Activated CD8-positive, alpha-beta memory T cell treated with anti-CD3 and anti-CD28 coated beads for 4 hours (primary cell): ENCODE measurements around the gene ZFP62.
A peak's percentile ranks its signal among the peaks of the same experiment; 100 is the strongest.
"Not testable (repeated sequence)": the region's sequence is repeated elsewhere in the genome, so short reads cannot be mapped to it uniquely, and the experiment has no call there.

Experiments used
- DNase-seq, 2 donors: peaks; one replicate each; pipeline ENCODE4 v3.0.0-alpha.2; 2020; ENCODE audit warnings: low read depth in 2 of 2

ZFP62 gene

DNA sequence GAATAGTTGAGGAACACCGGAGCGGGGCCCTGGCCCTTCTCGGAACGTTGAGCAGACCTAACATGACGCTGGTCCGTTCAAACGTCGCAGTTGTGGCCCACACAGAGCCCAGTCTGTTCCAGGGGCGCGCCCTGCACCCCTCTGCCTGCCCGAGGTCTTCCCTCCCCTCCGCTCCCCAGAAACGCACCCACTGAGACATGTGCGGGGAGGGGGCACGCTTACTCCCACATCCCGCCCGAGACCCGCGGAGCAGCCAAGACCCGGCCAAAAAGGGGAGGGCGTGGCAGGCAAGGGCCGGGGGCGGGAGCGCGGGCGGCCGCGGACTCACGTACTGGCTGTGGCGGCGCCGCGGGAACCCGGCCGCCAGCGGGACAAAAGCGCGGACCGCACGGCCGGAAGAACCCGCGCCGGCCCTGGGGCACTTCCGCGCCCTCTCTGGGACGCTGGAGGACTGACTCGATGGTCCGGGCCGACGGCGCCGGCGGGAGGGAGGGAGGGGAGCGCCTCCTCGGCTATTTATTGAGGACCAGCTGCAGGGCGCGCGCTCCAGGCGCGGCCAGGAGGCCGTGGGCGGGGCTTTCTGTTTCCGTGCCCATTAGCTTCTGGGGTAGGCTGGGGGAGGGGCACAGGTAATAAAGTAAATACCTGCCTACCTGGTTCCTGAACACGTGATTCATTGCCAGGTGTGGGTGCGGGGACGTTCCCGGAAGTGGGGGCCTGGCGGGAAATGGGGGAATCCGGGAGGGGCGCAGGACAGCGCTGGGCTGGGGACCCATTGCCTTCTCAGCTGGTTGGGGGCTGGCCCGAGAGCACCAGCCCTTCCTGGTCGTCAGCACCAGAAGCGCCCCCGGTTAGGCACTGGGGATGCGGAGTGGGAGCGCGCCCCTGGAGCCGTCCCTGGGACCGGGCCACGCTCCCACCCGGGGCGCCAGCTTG lies at the start of gene ZFP62:
Gene ZFP62 (minus strand): TSS at position 390 of the 936 bp plus-strand sequence. CDS start 57 bp downstream, at position 333.
- peak; percentile 72 for DNase-seq

DNA sequence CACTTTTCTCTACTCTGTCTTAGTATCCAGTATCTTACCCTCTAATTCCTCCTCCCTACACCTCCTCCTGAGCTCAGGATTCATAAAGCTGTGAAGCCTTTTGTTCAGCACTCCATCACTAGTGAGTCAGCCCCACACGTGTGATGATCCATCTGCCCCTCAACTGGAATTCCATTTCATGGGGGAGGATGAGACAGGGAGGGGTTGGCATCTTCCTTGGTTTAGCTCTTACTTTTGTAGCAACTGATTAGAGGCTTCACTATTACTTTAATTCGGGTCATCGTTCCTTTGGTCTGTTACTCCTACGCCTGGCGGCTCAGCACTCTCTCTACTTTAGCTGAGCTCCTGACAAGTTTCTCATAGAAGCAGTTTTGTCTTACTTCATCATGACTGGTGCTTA lies 49.7 kb upstream of the ZFP62 start:
- DNase-seq: no peak

DNA sequence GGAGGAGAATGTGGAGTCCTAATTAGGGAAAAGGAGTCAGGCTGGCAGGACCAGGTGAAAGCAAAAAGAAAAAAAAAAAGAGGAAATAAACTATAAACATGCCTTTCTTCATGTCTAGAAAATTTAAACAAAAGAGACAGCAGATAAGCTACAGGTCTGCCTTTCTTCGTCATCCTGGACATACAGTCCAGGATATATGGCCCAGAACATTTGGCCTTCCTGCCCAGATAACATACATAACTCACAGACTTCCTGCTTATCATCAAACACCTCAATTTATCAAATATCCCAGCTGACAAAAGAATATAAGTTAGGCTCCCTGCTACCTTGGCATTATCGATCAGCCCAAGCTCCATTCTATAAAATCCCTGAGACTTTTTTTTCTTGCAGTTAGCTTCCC lies 49.1 kb upstream of the ZFP62 start:
- DNase-seq: no peak

DNA sequence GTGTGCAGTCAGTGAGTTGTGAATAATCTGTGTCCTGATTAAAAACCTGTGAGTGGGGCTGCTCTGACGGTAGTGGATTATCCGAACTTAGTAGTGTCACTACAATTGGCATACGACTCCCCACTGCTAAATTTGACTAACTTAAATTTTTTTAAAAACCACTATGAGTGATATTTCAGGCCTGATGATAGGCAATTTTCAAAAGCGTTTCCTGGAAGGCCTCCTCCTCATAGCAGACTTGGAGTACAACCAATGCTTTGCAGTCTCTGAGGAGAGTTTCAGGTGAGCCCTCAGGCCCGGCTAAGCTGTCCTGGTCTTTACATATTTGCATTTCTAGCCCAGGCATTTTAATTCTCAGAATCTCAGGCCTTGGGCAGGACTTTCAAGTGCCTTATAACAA lies 48.7 kb upstream of the ZFP62 start:
- DNase-seq: no peak

DNA sequence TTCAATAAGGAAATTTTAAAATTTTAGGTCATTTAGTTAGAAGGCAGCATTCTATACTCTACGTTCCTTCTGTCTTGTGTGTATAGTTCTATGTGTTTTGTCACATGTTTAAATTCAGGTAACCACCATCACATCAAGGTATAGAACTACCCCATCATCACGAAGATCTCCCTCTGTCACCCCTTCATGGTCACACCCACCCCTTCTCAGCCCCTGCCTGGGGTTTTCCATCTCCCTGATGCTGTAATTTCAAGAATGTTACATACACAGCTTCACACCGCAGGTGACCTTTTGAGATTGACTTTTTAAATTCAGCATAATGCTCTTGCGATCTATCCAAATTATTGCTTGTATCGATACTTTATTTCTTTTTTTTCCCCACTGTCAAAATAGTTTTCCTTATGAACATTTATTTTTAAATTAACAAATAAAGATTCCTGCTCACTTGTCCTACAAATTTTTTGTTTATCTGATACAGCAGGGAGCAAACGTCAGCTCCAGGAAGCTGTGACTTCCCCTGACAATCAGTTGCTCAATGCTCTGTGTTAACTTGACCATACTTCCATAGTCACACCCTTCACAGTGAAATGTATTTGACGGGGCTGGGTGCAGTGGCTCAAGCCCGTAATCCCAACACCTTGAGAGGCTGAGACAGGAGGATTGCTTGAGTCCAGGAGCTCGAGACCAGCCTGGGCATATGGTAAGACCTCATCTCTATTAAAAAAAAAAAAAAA lies 48.1 kb upstream of the ZFP62 start:
- DNase-seq: no peak

DNA sequence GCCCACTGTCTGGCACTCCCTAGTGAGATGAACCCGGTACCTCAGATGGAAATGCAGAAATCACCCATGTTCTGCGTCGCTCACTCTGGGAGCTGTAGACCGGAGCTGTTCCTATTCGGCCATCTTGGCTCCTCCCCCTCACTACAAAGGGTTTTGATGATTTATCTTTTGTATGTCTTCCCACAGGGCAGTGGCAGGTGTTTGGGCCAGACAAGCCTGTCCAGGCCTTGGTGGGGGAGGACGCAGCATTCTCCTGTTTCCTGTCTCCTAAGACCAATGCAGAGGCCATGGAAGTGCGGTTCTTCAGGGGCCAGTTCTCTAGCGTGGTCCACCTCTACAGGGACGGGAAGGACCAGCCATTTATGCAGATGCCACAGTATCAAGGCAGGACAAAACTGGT lies 47.3 kb upstream of the ZFP62 start:
- no peak for DNase-seq

DNA sequence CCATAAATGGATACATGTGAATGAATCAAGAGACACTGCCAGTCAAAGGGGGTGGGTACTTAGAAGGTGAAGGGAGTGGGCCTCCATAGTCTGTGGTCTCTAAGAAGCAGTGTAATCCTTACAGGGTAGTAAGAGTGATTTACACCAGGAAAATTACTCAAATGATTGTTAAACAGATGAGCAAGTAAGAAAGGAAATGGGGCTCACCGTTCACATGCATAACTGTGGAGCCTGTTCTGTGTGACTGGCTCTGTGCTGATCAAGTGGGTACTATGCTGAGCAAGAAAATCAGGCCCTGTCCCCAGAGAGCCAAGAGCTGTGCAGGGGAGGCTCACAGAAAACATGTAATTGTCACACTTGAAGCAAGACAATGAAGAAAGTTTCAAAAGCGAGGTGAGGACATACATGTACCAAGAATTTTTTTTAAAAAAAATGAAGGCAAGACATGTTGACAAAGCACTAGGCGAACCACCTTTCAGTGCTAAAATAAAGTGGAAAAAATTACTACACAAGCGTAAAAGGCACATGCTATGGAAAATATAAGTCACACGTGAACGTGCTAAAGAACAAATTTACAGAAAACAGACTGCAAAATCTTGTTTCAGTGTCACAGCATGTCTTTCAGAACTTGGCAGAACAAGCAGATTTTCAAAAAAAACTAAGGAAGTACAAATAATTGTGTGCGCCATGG lies 40.4 kb upstream of the ZFP62 start:
- DNase-seq: no peak

DNA sequence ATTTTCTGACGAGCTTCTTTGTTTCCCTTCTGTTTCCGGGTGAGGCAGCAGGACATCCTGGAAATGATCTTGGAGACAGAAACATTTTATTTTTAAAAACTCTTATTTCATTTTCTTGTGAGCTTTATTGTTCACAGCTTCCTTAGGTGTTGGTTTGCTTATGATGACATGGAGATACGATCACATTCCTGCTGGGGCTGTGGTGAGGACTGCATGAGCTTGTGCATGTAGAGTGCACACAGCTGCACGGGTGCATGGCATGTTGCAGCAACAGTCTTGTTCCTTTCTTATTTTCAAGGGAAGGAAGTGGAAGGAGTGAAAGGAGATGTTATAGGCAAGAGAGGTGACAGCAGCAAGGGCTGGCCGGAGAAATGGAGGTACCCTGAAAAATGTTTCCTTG lies 39.1 kb upstream of the ZFP62 start:
- no peak for DNase-seq

DNA sequence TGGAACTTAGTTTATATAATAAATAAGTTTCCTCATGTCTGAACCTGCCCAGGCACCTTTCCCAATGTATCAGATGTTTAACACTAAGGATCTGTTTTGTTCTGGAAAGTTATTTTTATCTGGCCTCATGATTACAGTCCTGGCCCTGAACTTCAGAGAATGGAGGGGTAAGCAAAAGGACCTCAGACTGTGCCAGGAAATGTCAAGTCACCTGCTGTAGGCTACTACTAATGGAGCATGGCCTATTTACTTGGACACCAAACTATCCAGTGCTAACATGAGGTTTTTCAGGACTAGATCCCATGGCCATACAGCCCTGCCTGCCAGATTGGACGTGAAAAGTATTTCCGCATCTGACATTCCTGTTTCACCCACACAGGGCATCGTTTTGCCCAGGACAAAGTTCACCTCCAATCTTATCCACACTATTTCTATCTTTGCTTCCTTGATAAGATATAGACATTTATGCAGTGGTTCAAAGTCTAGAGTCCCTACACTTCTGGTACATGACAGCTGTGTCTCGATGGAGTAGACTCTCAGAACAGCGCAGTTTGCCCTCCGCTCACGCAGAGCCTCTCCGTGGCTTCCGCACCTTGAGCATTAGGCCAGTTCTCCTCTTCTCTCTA lies 37.7 kb upstream of the ZFP62 start, which contains the start of gene BTNL8:
Gene BTNL8 (plus strand): TSS at position 539 of the 626 bp plus-strand sequence. CDS start 152 bp downstream, outside the sequence.
- DNase-seq: no peak

DNA sequence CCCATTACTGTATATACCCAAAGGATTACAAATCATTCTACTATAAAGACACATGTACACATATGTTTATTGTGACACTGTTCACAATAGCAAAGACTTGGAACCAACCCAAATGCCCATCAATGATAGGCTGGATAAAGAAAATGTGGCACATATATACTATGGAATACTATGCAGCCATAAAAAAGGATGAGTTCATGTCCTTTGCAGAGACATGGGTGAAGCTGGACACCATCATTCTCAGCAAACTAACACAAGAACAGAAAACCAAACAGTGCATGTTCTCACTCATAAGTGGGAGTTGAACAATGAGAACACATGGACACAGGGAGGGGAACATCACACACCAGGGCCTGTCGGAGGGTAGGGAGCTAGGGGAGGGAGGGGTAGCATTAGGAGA lies 34.3 kb upstream of the ZFP62 start:
- DNase-seq: not testable (repeated sequence)

DNA sequence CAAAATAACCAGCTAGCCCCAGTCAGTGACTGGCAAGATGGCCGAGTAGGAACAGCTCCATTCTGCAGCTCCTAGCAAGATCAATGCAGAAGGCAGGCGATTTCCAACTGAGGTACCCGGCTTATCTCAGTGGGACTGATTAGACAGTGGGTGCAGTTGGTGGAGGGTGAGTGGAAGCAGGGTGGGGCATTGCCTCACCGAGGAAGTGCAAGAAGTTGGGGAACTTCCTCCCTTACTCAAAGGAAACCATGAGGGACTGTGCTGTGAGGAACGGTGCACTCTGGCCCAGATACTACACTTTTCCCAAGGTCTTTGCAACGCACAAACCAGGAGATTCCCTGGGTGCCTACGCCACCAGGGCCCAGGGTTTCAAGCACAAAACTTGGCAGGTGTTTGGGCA lies 28.3 kb upstream of the ZFP62 start:
- DNase-seq: no peak

DNA sequence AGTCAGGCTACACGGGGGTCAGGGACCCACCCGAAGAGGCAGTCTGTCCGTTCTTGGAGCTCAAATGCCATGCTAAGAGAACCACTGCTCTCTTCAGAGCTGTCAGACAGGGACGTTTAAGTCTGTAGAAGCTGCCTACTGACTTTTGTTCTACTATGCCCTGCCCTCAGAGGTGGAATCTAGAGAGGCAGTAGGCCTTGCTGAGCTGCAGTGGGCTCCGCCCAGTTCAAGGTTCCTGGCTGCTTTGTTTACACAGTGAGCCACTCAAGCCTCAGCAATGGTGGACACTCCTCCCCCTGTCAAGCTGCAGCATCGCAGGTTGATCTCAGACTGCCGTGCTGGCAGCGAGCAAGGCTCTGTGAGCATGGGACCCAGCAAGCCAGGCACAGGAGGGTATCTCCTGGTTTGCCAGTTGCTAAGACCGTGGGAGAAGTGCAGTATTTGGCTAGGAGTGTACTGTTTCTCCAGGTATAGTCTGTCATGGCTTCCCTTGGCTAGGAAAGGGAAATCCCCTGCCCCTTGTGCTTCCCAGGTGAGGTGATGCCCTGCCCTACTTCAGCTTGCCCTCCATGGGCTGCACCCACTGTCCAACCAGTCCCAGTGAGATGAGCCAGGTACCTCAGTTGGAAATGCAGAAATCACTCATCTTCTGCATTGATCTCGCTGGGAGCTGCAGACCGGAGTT lies 24.9 kb upstream of the ZFP62 start:
- DNase-seq: not testable (repeated sequence)

DNA sequence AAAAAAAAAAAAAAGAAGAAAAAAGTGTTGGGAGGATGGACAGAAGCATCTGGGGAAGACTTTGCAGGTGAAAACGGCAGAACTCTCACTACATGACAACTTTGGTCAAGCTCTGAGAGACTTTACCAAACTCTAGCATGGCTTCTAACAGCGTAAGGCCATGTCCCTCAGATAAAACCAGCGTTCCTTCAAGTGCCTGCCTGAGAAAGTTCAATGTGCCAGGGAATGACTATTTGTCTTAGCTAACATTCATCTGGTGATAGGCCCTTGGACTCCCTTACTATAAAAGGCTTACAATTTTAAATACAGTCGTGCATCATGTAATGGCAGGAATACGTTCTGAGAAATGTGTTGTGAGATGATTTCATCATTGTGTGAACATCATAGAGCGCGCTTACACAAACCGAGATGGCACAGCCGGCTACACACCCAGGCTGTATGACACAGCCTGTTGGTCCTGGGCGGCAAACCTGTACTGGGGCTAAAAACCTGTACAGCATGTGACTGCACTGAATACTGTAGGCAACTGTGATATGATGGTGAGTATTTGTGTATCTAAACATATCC lies 14.9 kb upstream of the ZFP62 start:
- no peak for DNase-seq

DNA sequence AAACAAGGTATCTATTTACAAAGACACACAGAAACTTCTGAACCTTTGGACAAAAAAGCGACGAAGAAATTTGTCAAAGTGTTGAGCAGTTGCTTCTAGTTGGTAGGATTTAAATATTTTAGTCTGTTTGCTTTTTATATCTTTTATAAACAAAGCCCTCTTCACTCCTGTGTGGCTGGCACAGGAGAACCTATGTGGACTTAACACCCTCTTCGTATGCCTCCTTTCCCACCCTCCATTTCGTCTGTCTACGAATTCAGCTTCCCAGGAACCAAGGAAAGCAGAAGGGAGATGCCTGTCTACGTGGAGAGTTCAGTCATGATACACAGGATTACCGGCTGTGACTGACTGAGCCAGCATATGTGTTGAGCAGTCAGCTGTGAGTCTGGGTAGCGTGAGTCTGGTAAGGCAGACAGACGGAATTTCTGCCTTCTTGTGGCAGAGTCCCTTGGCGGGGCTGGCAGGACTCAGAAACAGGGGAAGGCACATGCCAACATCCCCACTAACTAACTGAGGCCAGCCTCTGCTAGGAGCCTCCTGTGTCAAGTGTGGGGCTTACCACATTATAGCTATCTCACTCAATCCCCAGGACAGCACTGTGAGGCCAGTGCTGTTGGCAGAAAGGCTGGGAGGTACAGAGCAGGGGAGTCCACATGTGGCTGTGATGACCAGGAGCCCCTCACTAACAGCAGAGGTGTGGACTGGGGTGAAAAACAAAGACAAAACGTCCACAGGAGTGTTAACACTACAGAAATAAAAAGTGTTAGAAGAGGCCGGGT lies 13.9 kb upstream of the ZFP62 start:
- no peak for DNase-seq

DNA sequence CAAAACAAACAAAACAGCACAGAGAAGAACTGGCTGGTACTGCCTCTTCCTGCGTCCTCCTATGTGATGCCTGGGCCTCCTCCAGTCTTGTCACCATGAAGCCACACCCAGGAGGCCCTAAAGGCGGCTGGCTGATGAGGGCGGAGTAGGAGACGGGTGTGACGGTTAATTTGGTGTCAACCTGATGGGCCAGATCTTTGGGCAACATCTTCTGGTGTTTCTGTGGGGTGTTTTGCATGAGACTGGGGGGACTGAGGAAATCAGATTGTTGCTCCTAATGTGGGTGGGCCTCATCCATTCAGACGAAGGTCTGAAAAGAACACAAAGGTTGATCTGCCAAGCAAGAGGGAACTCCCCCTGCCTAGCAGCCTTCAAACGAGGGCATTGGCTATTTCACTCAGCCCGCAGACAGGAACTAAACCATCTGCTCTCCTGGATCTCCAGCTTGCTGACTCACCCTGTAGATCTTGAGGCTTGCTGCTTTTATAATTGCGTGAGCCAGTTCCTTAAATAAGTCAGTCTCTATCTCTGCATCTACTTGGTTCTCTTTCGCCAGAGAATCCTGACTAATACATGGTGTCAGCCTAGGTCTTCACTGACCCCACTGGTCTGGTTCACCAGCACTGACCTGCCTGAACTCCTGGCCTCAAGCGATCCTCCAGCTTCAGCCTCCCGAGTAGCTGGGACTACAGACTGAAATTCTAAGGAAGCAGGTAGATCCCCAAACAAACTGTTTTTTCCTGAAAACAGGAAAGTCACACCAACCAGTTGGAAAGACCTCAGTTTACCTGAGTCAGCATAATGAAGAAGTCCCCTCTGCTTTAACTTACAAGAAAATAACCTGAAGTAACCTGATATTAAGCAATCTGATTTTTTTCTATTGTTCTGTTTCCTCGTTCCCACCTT lies 12.8 kb upstream of the ZFP62 start:
- no peak for DNase-seq

DNA sequence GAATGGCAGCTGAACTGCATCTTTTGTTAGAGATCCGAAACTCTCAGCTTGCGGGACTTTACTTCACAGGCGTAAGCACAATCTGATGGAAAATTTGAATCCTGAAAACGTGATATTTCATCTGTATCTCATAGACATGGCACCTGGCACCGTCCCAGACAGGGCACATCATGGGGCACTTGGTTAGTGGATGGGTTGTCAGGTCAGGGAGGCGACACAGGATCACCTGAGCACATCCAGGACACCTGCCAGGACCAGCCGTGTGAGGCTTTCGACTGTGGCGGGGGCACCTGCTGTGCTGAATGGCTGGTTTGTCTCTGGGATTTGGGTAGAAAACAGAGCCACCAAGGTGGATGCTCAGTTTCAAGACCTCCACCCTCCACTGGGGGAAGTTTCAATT lies 11.3 kb upstream of the ZFP62 start:
- DNase-seq: no peak

DNA sequence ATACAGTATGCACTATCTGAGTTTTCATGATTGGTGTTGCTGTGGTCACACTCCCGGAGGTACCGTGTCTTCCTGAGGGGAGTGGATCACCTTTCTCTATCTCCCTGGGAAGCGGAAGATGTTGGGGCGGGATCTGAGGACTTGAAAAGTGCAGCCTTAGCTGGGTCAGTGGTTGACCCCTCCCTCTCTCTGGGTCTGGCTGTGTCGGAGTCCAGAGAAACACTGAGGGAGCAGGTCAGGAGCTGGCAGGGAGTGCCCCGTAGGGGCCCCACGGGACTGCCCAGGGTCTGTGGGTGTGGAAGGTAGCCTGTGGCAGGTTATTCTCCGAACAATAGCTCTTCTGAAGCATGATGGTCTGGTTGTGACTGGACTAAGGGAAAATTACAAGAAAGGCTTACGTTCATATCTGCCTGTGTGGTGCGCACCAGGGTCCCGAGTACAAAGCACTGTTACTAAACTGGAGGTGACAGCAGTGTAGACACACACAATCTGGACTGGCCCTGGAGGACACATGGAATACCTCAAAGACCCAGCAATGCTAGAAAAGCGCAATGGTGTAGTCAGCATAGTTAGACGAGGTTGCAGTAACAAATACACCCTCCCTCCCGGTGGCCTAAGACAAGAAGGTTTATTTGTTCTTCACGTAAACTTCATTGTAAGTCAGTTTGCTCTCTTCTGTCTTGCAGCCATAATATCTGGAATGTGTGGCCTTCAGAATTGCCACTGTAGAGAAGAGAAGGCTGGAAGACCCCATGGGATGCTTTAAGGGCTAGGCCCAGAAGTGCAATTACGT lies 9.4 kb upstream of the ZFP62 start:
- no peak for DNase-seq

DNA sequence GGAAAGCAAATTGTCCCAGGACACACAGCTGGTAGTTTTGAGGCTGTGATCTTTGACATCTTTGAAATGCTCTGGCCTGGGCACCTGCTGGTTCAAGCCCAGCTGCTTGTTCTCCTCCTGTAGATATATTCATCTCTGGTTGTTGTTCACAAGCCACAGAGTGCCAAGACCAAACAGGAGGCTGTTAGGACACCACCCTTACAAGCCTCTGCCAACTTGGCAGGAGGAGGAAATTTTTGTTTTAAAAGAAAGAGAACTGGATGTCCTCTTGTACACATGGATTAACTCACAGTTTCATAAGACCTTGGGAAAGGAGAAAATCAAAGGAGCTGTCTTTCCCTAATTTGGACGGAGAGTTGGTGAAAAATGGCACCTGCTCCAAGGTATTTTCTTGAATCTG lies 8.5 kb upstream of the ZFP62 start:
- DNase-seq: no peak
